Gastrocnemius medialis (tissue), 4 donors: ENCODE data around the gene C14orf132. TPM values are rescaled to one million over a fixed set of nuclear protein-coding genes. Genes with fewer than 3 reads are reported as not detected.

ENCODE experiments used
- ATAC-seq, 2 donors: fragments of 150-250 bp; one replicate each; pipeline ENCODE4 v1.9.1; 2016
- DNase-seq, 2 donors: peaks; one replicate each; pipeline ENCODE4 v3.0.0-alpha.2; 2019
- H3K27ac ChIP-seq, 4 donors: fragments of 200-600 bp; sonication (generic); 1 replicate in 1 of 4; 2 replicates in 3 of 4; pipeline ENCODE4 v1.5.1; 2016 to 2018; ENCODE audit warnings: mild to moderate bottlenecking in 2 of 4, moderate library complexity in 1 of 4
- H3K27me3 ChIP-seq, 3 donors: fragments of 200-600 bp; sonication (generic) in 2 of 3; 1 replicate in 1 of 3; 2 replicates in 2 of 3; pipeline versions ENCODE4 v1.5.1 to v1.6.0; 2016 to 2019; ENCODE audit warnings: mild to moderate bottlenecking in 1 of 3, moderate library complexity in 1 of 3
- H3K36me3 ChIP-seq, 2 donors: fragments of 200-600 bp; sonication (generic) in 1 of 2; one replicate each; pipeline ENCODE4 v1.5.1; 2017 to 2018
- H3K4me1 ChIP-seq, 2 donors: fragments of 200-600 bp; sonication (generic) in 1 of 2; one replicate each; pipeline ENCODE4 v1.5.1; 2016 to 2017; ENCODE audit warnings: mild to moderate bottlenecking in 2 of 2
- H3K4me3 ChIP-seq, 4 donors: fragments of 200-600 bp; sonication (generic) in 3 of 4; 1 replicate in 1 of 4; 2 replicates in 3 of 4; pipeline ENCODE4 v1.5.1; 2016 to 2019; ENCODE audit warnings: mild to moderate bottlenecking in 2 of 4
- H3K9me3 ChIP-seq, 3 donors: fragments of 200-600 bp; sonication (generic) in 2 of 3; 1 replicate in 1 of 3; 2 replicates in 2 of 3; pipeline ENCODE4 v1.5.1; 2016 to 2019
- CTCF ChIP-seq, 5 experiments: fragments of 450-650 bp in 3 of 5; fragments of 200-600 bp in 2 of 5; sonication (generic) in 2 of 5; IDR thresholded peaks in 4 of 5; conservative IDR thresholded peaks in 1 of 5; 1 replicate in 4 of 5; 2 replicates in 1 of 5; pipeline ENCODE4 v1.5.1; 2016 to 2019; ENCODE audit warnings: antibody characterized with exemption in 5 of 5, mild to moderate bottlenecking in 3 of 5, moderate library complexity in 3 of 5
- POLR2A ChIP-seq, 2 donors: fragments of 450-650 bp; IDR thresholded peaks; one replicate each; pipeline ENCODE4 v1.6.1; 2017; ENCODE audit warnings: antibody characterized with exemption in 2 of 2, mild to moderate bottlenecking in 2 of 2, moderate library complexity in 2 of 2
- in situ Hi-C, 4 donors: fragments of 200-750 bp; cut with MboI; loops; one replicate each; pipeline versions ENCODE4 v1.15.0 to v1.8.0; 2017; ENCODE audit warnings: low sequenced_read_pairs in 4 of 4
- intact Hi-C: fragments of 100-400 bp; cut with DNase I; formaldehyde crosslinking; loops from one replicate; pipeline ENCODE4 v1.15.1; 2023; ENCODE audit warnings: low total_unique reads
- total RNA-seq, 4 donors: library from RNA; depleted of rRNA; stranded (reverse); fragments of >200 nt; gene quantifications; one replicate each; pipeline versions ENCODE4 v1.1.0 to v1.2.3, GENCODE V29; 2016

Gene C14orf132
- total RNA-seq, 4 donors from 2014 or later: 1.1 to 2.9 (median 1.5) TPM

GRCh38 chr14:96029089-96029645 is 10.0 kb upstream of the C14orf132 start:
- ATAC-seq (no peak), DNase-seq (no peak)
- H3K36me3 ChIP-seq: no peaks in the 10 kb centered on the region
- no peak overlapping the region for H3K4me3 ChIP-seq
- H3K27me3 ChIP-seq: no peaks in the 10 kb centered on the region
- no peak overlapping the region for H3K27ac ChIP-seq
- in situ Hi-C loops (no loop called here), intact Hi-C loops (no loop called here)
- TF ChIP-seq POLR2A (IDR thresholded peaks at IDR 0.05) (no peak), CTCF (IDR thresholded peaks at IDR 0.05 in 4 of 5, conservative IDR thresholded peaks at IDR 0.05 in 1 of 5) (no peak)
- no peaks in the 10 kb centered on the region for H3K9me3 ChIP-seq
- H3K4me1 ChIP-seq: no peaks in the 10 kb centered on the region

- H3K9me3 ChIP-seq: no peaks in the 10 kb centered on the region
- H3K4me1 ChIP-seq: no peaks in the 10 kb centered on the region
- TF ChIP-seq POLR2A (IDR thresholded peaks at IDR 0.05): no peak
- no peak for TF ChIP-seq CTCF (IDR thresholded peaks at IDR 0.05 in 4 of 5, conservative IDR thresholded peaks at IDR 0.05 in 1 of 5)
- H3K4me3 ChIP-seq: no peak overlapping the region
- no peak for DNase-seq
- ATAC-seq: no peak
- intact Hi-C loops (loop anchor here (10.0 kb wide), 1 partner anchor 65 kb away; no protein-coding TSS in a partner anchor), in situ Hi-C loops (no loop called here)
- H3K27ac ChIP-seq: no peak overlapping the region
- H3K27me3 ChIP-seq: no peaks in the 10 kb centered on the region
- H3K36me3 ChIP-seq: no peaks in the 10 kb centered on the region
Measured at GRCh38 chr14:96030108-96030760, 8.9 kb upstream of the C14orf132 start.

- Histone ChIP-seq H3K36me3 (no peaks in the 10 kb centered on the region), H3K9me3 (no peaks in the 10 kb centered on the region), H3K4me1 (no peaks in the 10 kb centered on the region), H3K27ac (no peak overlapping the region), H3K27me3 (no peaks in the 10 kb centered on the region), H3K4me3 (no peak overlapping the region)
- DNase-seq (no peak), ATAC-seq (no peak)
- intact Hi-C loops: loop anchor here (10.0 kb wide), 1 partner anchor 63 kb away; no protein-coding TSS in a partner anchor
- TF ChIP-seq POLR2A (IDR thresholded peaks at IDR 0.05) (no peak), CTCF (IDR thresholded peaks at IDR 0.05 in 4 of 5, conservative IDR thresholded peaks at IDR 0.05 in 1 of 5) (no peak)
- in situ Hi-C loops: no loop called here
Measured at GRCh38 chr14:96031691-96032090, 7.5 kb upstream of the C14orf132 start.

GRCh38 chr14:96035456-96035855 is 3.7 kb upstream of the C14orf132 start:
- in situ Hi-C loops (no loop called here), intact Hi-C loops (loop anchor here (10.0 kb wide), 1 partner anchor 59 kb away; no protein-coding TSS in a partner anchor)
- ATAC-seq: no peak
- DNase-seq: no peak
- Histone ChIP-seq H3K4me1 (peaks cover 0 to 8% of the 10 kb centered on the region in 2 donors), H3K4me3 (no peak overlapping the region), H3K9me3 (no peaks in the 10 kb centered on the region), H3K36me3 (no peaks in the 10 kb centered on the region), H3K27ac (no peak overlapping the region), H3K27me3 (peaks cover 8 to 17% (median 11%) of the 10 kb centered on the region in 3 donors)
- TF ChIP-seq POLR2A (IDR thresholded peaks at IDR 0.05) (no peak), CTCF (IDR thresholded peaks at IDR 0.05 in 4 of 5, conservative IDR thresholded peaks at IDR 0.05 in 1 of 5) (no peak)
